ENCODE data around the gene IQCN.
A peak's percentile ranks its signal among the peaks of the same experiment; 100 is the strongest.

Gene IQCN

GRCh38 chr19:18311502-18312091 lies 37.3 kb upstream of the IQCN start:
- DNase-seq (ENCODE audit: low read depth): no peak
- no peaks in the 10 kb centered on the region for H3K9me3 ChIP-seq (ENCODE audit: control insufficient read depth, low read length)
- H3K36me3 ChIP-seq (ENCODE audit: control insufficient read depth, insufficient read depth, low read length, severe bottlenecking): peaks cover 21% of the 10 kb centered on the region
- no peaks in the 10 kb centered on the region for H3K27me3 ChIP-seq (replicated peaks; ENCODE audit: control insufficient read depth, insufficient read depth, low read length)
- no peak overlapping the region for H3K4me3 ChIP-seq (ENCODE audit: low read length)
- no peak overlapping the region for H3K9ac ChIP-seq (ENCODE audit: low read length)
- peaks cover 3% of the 10 kb centered on the region for H3K4me1 ChIP-seq (ENCODE audit: control insufficient read depth, insufficient read depth, low read length)

GRCh38 chr19:18310966-18311365 lies 36.7 kb upstream of the IQCN start:
- Histone ChIP-seq H3K9me3 (ENCODE audit: control insufficient read depth, low read length) (no peaks in the 10 kb centered on the region), H3K4me3 (ENCODE audit: low read length) (no peak overlapping the region), H3K9ac (ENCODE audit: low read length) (no peak overlapping the region), H3K27me3 (replicated peaks; ENCODE audit: control insufficient read depth, insufficient read depth, low read length) (no peaks in the 10 kb centered on the region), H3K4me1 (ENCODE audit: control insufficient read depth, insufficient read depth, low read length) (peaks cover 3% of the 10 kb centered on the region), H3K36me3 (ENCODE audit: control insufficient read depth, insufficient read depth, low read length, severe bottlenecking) (peaks cover 21% of the 10 kb centered on the region)
- no peak for DNase-seq (ENCODE audit: low read depth)

DNA sequence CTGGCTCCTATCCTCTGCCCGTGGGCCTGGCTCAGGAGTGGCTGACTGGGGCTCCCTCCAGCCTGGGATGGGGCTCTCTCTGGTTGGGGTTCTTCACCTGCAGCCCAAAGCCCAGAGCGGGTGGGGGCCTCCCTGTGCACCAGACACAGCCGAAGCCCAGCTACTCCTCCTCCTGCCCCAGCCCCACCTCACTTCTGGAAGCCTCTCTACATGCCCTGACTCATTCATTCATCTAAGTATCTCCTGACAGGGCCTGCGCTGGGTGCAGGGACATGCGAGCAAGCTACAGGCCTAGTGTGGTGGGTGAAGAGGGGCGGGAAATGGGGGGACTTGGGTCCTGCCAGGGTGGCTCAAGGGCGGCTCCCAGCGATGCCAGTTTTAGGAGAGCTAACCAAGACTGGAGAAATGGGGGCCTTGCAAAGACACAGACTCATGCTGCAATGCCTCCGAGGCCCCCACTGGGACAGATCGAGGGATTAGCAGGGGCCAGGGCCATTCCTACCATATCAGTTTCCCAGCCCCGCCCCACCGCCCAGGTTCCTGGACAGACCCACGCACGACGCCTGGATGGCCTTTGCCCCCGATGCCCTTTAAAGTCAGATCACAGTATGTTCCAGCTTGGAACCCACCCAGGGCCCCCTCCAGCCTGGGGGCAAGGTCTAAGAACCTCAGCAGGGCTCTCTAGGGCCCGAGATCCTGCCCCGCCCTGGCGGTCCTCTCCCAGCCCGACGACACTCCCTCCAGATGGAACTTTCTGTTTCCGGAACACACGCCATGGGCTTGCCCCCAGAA lies 36.1 kb upstream of the IQCN start:
- no peak overlapping the region for H3K9ac ChIP-seq (ENCODE audit: low read length)
- H3K4me1 ChIP-seq (ENCODE audit: control insufficient read depth, insufficient read depth, low read length): peaks cover 7% of the 10 kb centered on the region
- no peak for DNase-seq (ENCODE audit: low read depth)
- no peaks in the 10 kb centered on the region for H3K9me3 ChIP-seq (ENCODE audit: control insufficient read depth, low read length)
- no peak overlapping the region for H3K4me3 ChIP-seq (ENCODE audit: low read length)
- peaks cover 21% of the 10 kb centered on the region for H3K36me3 ChIP-seq (ENCODE audit: control insufficient read depth, insufficient read depth, low read length, severe bottlenecking)
- H3K27me3 ChIP-seq (replicated peaks; ENCODE audit: control insufficient read depth, insufficient read depth, low read length): no peaks in the 10 kb centered on the region

- Histone ChIP-seq H3K36me3 (ENCODE audit: control insufficient read depth, insufficient read depth, low read length, severe bottlenecking) (peaks cover 20% of the 10 kb centered on the region), H3K27me3 (replicated peaks; ENCODE audit: control insufficient read depth, insufficient read depth, low read length) (no peaks in the 10 kb centered on the region), H3K9ac (ENCODE audit: low read length) (no peak overlapping the region), H3K9me3 (ENCODE audit: control insufficient read depth, low read length) (no peaks in the 10 kb centered on the region), H3K4me1 (ENCODE audit: control insufficient read depth, insufficient read depth, low read length) (peaks cover 14% of the 10 kb centered on the region), H3K4me3 (ENCODE audit: low read length) (no peak overlapping the region)
- DNase-seq (ENCODE audit: low read depth): no peak
These were observed 35.3 kb upstream of the IQCN start for GRCh38 chr19:18309525-18310064.

- no peaks in the 10 kb centered on the region for H3K9me3 ChIP-seq (ENCODE audit: control insufficient read depth, low read length)
- no peak for DNase-seq (ENCODE audit: low read depth)
- H3K4me1 ChIP-seq (ENCODE audit: control insufficient read depth, insufficient read depth, low read length): peaks cover 19% of the 10 kb centered on the region
- H3K36me3 ChIP-seq (ENCODE audit: control insufficient read depth, insufficient read depth, low read length, severe bottlenecking): peaks cover 17% of the 10 kb centered on the region
- no peak overlapping the region for H3K9ac ChIP-seq (ENCODE audit: low read length)
- H3K4me3 ChIP-seq (ENCODE audit: low read length): no peak overlapping the region
- no peaks in the 10 kb centered on the region for H3K27me3 ChIP-seq (replicated peaks; ENCODE audit: control insufficient read depth, insufficient read depth, low read length)
These were observed 34.7 kb upstream of the IQCN start for GRCh38 chr19:18308948-18309325.

DNA sequence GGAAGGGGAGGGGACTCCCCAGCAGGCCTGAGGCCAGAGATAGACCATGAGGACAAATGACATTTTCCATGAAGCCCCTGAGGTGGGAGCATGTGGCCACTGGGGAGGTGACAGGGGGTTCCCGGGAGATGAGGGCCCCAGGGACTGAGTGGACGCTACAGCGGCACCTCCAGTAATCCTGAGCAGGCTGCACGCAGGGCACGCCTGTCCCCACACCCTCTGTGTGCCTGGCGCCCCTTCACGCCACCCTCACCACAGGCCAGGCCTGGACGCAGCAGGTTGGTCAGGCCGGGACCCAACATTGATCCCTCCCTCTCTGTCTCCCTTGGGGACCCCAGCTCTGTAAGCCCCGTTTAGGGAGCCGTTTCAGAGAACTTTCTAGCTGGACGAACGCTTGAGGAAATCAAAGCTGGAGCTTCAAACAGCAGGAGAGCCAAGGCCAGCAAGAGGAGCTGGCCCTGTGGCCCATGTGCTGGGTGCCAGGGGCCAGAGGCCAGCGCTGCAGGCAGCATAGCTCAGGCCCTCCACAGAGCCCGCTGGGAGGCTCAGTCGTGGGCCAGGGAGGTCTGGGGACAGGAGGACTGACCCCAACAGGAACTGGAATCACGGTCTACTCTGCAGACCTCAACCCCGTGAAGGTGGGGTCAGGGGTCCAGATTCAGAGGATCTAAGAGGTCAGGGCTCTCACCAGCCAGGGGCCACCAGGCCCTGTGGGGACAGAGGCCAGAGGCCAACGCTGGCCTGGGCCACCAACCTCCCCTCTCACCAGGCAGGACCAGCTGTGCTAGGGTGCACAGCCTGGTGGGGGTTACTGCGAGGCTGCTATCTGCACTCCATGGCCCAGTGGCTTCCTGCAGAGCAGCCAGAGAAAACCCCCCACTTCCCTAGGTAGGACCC lies 34.0 kb upstream of the IQCN start:
- H3K36me3 ChIP-seq (ENCODE audit: control insufficient read depth, insufficient read depth, low read length, severe bottlenecking): peaks cover 17% of the 10 kb centered on the region
- DNase-seq (ENCODE audit: low read depth): no peak
- no peaks in the 10 kb centered on the region for H3K9me3 ChIP-seq (ENCODE audit: control insufficient read depth, low read length)
- H3K27me3 ChIP-seq (replicated peaks; ENCODE audit: control insufficient read depth, insufficient read depth, low read length): no peaks in the 10 kb centered on the region
- H3K4me3 ChIP-seq (ENCODE audit: low read length): no peak overlapping the region
- H3K4me1 ChIP-seq (ENCODE audit: control insufficient read depth, insufficient read depth, low read length): peaks cover 23% of the 10 kb centered on the region
- no peak overlapping the region for H3K9ac ChIP-seq (ENCODE audit: low read length)

DNA sequence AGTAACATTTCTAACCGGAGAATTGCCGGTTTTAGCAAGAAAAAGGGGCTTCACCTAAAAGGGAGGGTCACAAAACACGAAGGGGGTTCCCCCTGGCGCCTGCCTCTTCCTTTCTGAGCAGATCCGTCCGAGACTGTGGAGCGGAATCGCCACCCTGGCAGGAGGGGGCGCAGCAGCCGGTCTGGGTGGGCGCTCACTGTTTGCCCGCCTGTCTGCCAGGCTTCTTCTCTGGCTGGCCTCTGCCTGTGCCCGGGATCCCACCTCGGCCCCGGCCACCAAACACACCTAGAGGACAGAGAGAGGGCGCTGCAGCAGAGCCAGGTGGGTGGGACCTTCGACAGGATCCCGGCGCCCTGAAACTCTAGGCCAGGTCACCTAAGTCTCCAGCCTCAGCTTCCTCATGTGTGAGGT lies 33.0 kb upstream of the IQCN start:
- DNase-seq (ENCODE audit: low read depth): no peak
- peaks cover 13% of the 10 kb centered on the region for H3K36me3 ChIP-seq (ENCODE audit: control insufficient read depth, insufficient read depth, low read length, severe bottlenecking)
- H3K4me3 ChIP-seq (ENCODE audit: low read length): no peak overlapping the region
- no peak overlapping the region for H3K9ac ChIP-seq (ENCODE audit: low read length)
- H3K27me3 ChIP-seq (replicated peaks; ENCODE audit: control insufficient read depth, insufficient read depth, low read length): no peaks in the 10 kb centered on the region
- peaks cover 30% of the 10 kb centered on the region for H3K4me1 ChIP-seq (ENCODE audit: control insufficient read depth, insufficient read depth, low read length)
- no peaks in the 10 kb centered on the region for H3K9me3 ChIP-seq (ENCODE audit: control insufficient read depth, low read length)

DNA sequence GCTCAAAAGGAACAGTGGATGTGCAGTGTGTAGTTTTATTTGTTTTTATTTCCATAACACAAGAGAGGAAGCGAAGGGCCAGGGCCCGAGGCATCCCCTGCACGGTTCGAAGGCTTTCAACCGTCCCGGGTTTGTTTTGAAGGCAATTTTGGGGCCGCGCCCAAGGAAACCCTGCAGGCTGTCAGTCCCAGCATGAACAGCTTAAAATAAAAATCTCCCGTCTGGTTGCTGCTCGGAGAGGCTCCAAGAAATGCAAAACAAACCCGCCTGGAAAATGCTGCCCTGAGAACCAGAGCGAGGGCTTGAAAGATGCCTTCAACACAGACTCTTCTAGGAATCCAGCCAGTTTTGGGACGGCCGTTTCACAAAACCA lies 32.6 kb upstream of the IQCN start:
- H3K36me3 ChIP-seq (ENCODE audit: control insufficient read depth, insufficient read depth, low read length, severe bottlenecking): peaks cover 10% of the 10 kb centered on the region
- H3K27me3 ChIP-seq (replicated peaks; ENCODE audit: control insufficient read depth, insufficient read depth, low read length): no peaks in the 10 kb centered on the region
- no peaks in the 10 kb centered on the region for H3K9me3 ChIP-seq (ENCODE audit: control insufficient read depth, low read length)
- H3K4me3 ChIP-seq (ENCODE audit: low read length): no peak overlapping the region
- DNase-seq (ENCODE audit: low read depth): no peak
- no peak overlapping the region for H3K9ac ChIP-seq (ENCODE audit: low read length)
- peaks cover 30% of the 10 kb centered on the region for H3K4me1 ChIP-seq (ENCODE audit: control insufficient read depth, insufficient read depth, low read length)

DNA sequence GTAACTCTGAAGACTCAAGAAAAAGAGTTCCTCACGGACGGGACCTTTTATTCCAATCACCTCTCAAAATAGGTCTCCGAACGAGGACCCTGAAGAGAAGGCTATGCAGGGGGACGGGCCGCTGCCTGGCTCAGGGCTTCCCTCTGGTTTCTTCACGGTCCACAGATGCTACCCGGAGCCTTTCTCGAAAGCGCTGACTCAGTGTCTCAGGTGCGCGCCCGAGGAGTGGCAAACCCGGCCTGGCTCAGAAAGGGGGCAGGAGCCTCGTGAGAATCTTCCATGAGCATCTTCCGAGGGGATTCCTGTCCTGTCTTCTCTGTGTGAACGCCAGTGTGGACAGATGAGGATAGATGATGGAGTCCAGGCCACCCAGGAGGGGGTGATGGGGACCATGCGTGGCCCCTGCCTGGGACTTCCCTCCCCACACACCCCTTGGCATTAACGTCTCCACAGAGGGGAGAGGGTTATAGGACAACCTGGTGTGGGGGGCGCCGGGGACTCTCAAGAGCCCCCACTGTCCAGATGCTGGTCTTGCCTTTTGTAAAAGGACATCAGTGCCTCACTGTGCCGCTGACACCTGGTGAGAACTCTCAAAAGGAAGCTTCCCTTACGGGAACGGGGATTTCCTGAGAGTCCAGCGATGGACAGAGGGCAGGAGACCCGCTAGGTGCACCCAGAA lies 32.1 kb upstream of the IQCN start:
- H3K27me3 ChIP-seq (replicated peaks; ENCODE audit: control insufficient read depth, insufficient read depth, low read length): no peaks in the 10 kb centered on the region
- H3K4me3 ChIP-seq (ENCODE audit: low read length): no peak overlapping the region
- no peaks in the 10 kb centered on the region for H3K9me3 ChIP-seq (ENCODE audit: control insufficient read depth, low read length)
- peaks cover 6% of the 10 kb centered on the region for H3K36me3 ChIP-seq (ENCODE audit: control insufficient read depth, insufficient read depth, low read length, severe bottlenecking)
- peaks cover 34% of the 10 kb centered on the region for H3K4me1 ChIP-seq (ENCODE audit: control insufficient read depth, insufficient read depth, low read length)
- no peak overlapping the region for H3K9ac ChIP-seq (ENCODE audit: low read length)
- no peak for DNase-seq (ENCODE audit: low read depth)

DNA sequence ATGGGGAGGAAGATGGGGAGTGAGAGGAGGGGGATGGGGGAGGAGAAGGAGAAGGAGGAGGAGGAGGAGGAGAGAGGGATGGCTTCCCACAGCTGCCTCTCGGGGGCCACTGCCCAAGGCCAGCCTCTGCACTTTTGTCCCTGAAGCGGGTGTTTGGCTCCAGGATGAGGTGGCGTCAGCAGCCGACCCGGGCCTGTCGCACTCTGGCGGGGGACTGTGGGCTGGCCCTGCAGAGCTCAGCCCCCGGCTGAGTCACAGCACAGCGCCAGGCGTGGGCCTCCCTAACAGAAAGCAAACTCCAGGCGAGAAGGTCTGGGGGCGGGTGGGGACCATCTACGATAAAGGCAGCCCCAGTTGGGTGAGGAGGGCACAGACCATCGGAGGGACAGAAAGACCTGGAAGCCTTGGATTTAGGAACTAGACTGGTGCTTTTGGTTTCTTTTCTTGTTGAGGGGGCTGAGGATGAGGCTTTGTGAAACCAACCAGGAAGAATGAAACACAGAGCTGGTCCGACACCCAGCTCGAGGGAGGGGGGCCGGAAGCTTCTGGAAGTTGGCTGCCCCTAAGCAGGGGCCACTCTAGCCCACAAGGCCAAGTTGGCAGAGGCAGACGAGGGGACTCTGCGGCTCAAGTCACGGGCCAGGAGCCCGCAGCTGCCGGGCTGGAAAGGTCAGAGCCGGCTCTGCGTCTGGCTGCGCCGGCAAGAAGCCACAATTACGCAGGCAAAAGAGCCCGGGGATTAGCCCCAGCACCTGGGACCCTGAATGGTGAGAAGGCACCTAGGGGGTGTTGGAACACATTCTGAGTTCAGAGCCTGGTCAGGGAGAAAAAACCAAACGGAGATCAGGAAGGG lies 30.4 kb upstream of the IQCN start:
- peak; percentile 92 for DNase-seq (ENCODE audit: low read depth)
- Histone ChIP-seq H3K4me3 (ENCODE audit: low read length) (peak overlapping the region; percentile 80), H3K27me3 (replicated peaks; ENCODE audit: control insufficient read depth, insufficient read depth, low read length) (no peaks in the 10 kb centered on the region), H3K9ac (ENCODE audit: low read length) (peak overlapping the region; percentile 98), H3K4me1 (ENCODE audit: control insufficient read depth, insufficient read depth, low read length) (peaks cover 41% of the 10 kb centered on the region), H3K9me3 (ENCODE audit: control insufficient read depth, low read length) (no peaks in the 10 kb centered on the region), H3K36me3 (ENCODE audit: control insufficient read depth, insufficient read depth, low read length, severe bottlenecking) (peaks cover 5% of the 10 kb centered on the region)

Data from adipocyte (in vitro differentiated cells).